Testis (tissue), 2 donors: Measurements from ENCODE around the gene COL16A1.

Experiments used
- CTCF ChIP-seq, 3 experiments: fragments of 450-650 bp in 2 of 3; fragments of 200-600 bp in 1 of 3; sonication (generic) in 1 of 3; IDR thresholded peaks; one replicate each; pipeline ENCODE4 v1.5.1; 2016 to 2019; ENCODE audit warnings: antibody characterized with exemption in 3 of 3, mild to moderate bottlenecking in 2 of 3, moderate library complexity in 1 of 3
- POLR2A ChIP-seq: fragments of 450-650 bp; IDR thresholded peaks from one replicate; pipeline ENCODE4 v1.6.1; 2017; ENCODE audit warnings: antibody characterized with exemption, mild to moderate bottlenecking, moderate library complexity

DNA sequence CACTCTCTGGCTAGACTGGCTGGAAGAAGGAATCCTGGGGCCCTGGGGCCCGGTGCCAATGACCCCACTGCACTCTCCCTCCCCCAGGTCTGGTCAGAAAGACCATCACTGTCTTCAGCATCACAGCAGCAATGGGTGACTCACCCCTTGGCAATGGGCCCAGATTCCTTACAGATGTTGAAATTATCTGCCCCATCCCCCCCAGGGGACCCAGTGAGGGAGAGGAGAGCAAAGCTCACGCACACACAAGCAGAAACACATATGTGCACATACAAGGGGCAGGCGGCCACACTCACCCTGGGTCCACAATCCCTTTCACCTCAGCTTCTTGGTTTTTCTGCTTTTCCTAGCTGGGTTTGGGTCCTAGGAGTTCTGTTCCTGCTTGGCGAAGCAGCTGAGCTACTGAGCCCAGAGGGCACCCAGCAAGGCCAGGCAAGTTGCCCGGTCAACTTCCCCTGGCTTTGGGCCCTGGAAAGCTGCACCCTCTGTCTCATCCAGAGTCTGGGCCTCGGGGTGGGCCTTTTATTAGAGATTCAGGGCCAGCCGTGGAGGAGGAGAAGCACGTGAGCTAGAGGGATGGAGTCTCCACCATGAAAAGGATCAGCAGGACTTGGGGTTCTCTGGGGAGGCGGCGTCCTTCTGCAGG, 2.6 kb downstream of the COL16A1 start:
- TF ChIP-seq POLR2A (no peak), CTCF (IDR thresholded peaks at IDR 0.05) (no peak)
